Measurements from ENCODE around the gene PXYLP1.

GRCh38 chr3:141258973-141259372, 27.3 kb downstream of the PXYLP1 start:
- TF ChIP-seq EP300 (IDR thresholded peaks at IDR 0.05; ENCODE audit: borderline replicate concordance) (no peak), YY1 (IDR thresholded peaks at IDR 0.05; ENCODE audit: low read depth) (no peak), TAF1 (IDR thresholded peaks at IDR 0.05; ENCODE audit: low read depth) (no peak), EGR1 (IDR thresholded peaks at IDR 0.05) (no peak)
